ENCODE data around the gene MAMLD1.

MAMLD1 gene

GRCh38 chrX:150334981-150335380 lies 28.1 kb upstream of the MAMLD1 start:
- no peak overlapping the region for H3K27ac ChIP-seq (replicated peaks)
- no peak for DNase-seq (ENCODE audit: low read depth in 1 of 2, low spot score in 1 of 2)
- TF ChIP-seq, protein P1, sequence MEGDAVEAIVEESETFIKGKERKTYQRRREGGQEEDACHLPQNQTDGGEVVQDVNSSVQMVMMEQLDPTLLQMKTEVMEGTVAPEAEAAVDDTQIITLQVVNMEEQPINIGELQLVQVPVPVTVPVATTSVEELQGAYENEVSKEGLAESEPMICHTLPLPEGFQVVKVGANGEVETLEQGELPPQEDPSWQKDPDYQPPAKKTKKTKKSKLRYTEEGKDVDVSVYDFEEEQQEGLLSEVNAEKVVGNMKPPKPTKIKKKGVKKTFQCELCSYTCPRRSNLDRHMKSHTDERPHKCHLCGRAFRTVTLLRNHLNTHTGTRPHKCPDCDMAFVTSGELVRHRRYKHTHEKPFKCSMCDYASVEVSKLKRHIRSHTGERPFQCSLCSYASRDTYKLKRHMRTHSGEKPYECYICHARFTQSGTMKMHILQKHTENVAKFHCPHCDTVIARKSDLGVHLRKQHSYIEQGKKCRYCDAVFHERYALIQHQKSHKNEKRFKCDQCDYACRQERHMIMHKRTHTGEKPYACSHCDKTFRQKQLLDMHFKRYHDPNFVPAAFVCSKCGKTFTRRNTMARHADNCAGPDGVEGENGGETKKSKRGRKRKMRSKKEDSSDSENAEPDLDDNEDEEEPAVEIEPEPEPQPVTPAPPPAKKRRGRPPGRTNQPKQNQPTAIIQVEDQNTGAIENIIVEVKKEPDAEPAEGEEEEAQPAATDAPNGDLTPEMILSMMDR (IDR thresholded peaks at IDR 0.05; ENCODE audit: insufficient read depth, low read length), result no peak
- TF ChIP-seq GABPA (IDR thresholded peaks at IDR 0.05; ENCODE audit: low read depth) (no peak), SPI1 (IDR thresholded peaks at IDR 0.05; ENCODE audit: borderline replicate concordance, low read depth) (no peak), REST (IDR thresholded peaks at IDR 0.05; ENCODE audit: insufficient replicate concordance, low read depth) (no peak), POLR2AphosphoS5 (IDR thresholded peaks at IDR 0.05; ENCODE audit: low read depth) (no peak)
- no peak overlapping the region for H3K4me3 ChIP-seq (replicated peaks; ENCODE audit: insufficient read depth, low read length)
- H3K27me3 ChIP-seq (ENCODE audit: insufficient read depth, poor library complexity, severe bottlenecking), result no peaks in the 10 kb centered on the region

GRCh38 chrX:150337026-150337425 lies 26.1 kb upstream of the MAMLD1 start:
- Histone ChIP-seq H3K27ac (replicated peaks) (no peak overlapping the region), H3K27me3 (ENCODE audit: insufficient read depth, poor library complexity, severe bottlenecking) (no peaks in the 10 kb centered on the region), H3K4me3 (replicated peaks; ENCODE audit: insufficient read depth, low read length) (no peak overlapping the region)
- TF ChIP-seq, protein P1 (IDR thresholded peaks at IDR 0.05; ENCODE audit: insufficient read depth, low read length), result no peak
- TF ChIP-seq GABPA (IDR thresholded peaks at IDR 0.05; ENCODE audit: low read depth) (no peak), POLR2AphosphoS5 (IDR thresholded peaks at IDR 0.05; ENCODE audit: low read depth) (no peak), REST (IDR thresholded peaks at IDR 0.05; ENCODE audit: insufficient replicate concordance, low read depth) (no peak), SPI1 (IDR thresholded peaks at IDR 0.05; ENCODE audit: borderline replicate concordance, low read depth) (no peak)
- no peak for DNase-seq (ENCODE audit: low read depth in 1 of 2, low spot score in 1 of 2)

DNA sequence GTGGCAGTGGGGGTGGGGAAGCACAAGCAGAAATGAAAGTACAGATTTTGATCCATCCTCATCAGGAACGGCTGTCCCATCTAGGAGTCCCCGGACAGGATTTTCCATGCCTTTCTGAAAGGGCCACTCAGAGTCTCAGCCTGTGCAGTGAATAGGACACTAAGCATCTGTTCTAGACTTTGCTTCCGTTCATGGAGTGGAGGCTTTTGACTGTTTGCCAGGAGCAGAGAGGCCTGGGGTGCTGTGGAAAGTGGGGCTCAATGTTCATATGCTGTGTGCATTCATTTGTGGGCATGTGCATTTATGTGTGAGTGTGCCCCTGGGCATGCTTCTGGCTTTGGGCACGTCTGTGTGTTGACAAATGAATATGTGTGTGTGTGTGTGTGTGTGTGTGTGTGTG lies 25.6 kb upstream of the MAMLD1 start:
- H3K4me3 ChIP-seq (replicated peaks; ENCODE audit: insufficient read depth, low read length), result no peak overlapping the region
- TF ChIP-seq GABPA (IDR thresholded peaks at IDR 0.05; ENCODE audit: low read depth) (no peak), REST (IDR thresholded peaks at IDR 0.05; ENCODE audit: insufficient replicate concordance, low read depth) (no peak), POLR2AphosphoS5 (IDR thresholded peaks at IDR 0.05; ENCODE audit: low read depth) (no peak), SPI1 (IDR thresholded peaks at IDR 0.05; ENCODE audit: borderline replicate concordance, low read depth) (no peak)
- TF ChIP-seq, protein P1 (IDR thresholded peaks at IDR 0.05; ENCODE audit: insufficient read depth, low read length), result no peak
- H3K27ac ChIP-seq (replicated peaks), result no peak overlapping the region
- H3K27me3 ChIP-seq (ENCODE audit: insufficient read depth, poor library complexity, severe bottlenecking), result no peaks in the 10 kb centered on the region
- DNase-seq (ENCODE audit: low read depth in 1 of 2, low spot score in 1 of 2), result no peak
